AG04449 (cell line): ENCODE results near the gene NPHP1.

ENCODE experiments used
- CTCF ChIA-PET: fragments of 350-600 bp; formaldehyde crosslinking; extraction: SDS; loops from one replicate; lab custom pipeline; 2021; ENCODE audit warnings: antibody characterized with exemption; lab: Yijun Ruan, JAX
- POLR2A ChIA-PET: fragments of 400-600, 350-600 bp; formaldehyde crosslinking; extraction: SDS; loops from one replicate; lab custom pipeline; 2020; ENCODE audit warnings: antibody characterized with exemption, inconsistent platforms; lab: Yijun Ruan, JAX
- DNase-seq: peaks from one replicate; pipeline ENCODE4 v3.0.0-alpha.2; 2010; ENCODE audit warnings: low read depth, low spot score
- H3K4me3 ChIP-seq: 2 replicates; pipeline ENCODE4 v1.5.1; 2011; ENCODE audit warnings: low read depth, mild to moderate bottlenecking, control low read depth, low read length
- TF ChIP-seq, protein P1 (sequence below): IDR thresholded peaks from one replicate; pipeline ENCODE4 v1.5.1; 2011; ENCODE audit warnings: mild to moderate bottlenecking, moderate library complexity, low read length, control low read depth, inconsistent platforms; ENCODE audit not compliant: insufficient read depth; ENCODE audit errors: missing control alignments

NPHP1 gene

DNA sequence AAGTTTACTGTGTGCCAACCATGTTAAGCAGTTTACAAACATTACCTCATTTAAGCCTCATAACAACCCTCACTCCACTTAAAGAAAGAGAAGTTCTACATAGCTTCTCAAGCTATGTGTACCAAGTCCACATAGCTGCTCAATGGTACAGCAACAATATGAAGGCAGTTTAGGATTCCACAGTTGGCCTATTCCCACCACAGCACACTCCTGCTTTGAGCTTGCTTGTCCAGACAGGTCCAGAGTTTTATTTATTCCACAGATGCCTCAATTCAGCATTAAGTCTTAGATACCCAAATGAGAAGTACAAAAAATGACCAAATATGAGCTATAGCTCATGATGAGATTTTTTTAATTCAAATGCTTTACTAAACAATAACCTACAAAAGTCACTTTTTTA is 24.8 kb downstream of the NPHP1 start:
- no peak overlapping the region for H3K4me3 ChIP-seq
- DNase-seq = no peak
- ChIA-PET CTCF (interaction anchor here (1.0 to 1.5 kb wide), 3 partner anchors 8 to 25 kb away, joined by 3 to 4 read pairs (median 4); no protein-coding TSS in a partner anchor), POLR2A (no interaction called here)
- TF ChIP-seq, protein P1, sequence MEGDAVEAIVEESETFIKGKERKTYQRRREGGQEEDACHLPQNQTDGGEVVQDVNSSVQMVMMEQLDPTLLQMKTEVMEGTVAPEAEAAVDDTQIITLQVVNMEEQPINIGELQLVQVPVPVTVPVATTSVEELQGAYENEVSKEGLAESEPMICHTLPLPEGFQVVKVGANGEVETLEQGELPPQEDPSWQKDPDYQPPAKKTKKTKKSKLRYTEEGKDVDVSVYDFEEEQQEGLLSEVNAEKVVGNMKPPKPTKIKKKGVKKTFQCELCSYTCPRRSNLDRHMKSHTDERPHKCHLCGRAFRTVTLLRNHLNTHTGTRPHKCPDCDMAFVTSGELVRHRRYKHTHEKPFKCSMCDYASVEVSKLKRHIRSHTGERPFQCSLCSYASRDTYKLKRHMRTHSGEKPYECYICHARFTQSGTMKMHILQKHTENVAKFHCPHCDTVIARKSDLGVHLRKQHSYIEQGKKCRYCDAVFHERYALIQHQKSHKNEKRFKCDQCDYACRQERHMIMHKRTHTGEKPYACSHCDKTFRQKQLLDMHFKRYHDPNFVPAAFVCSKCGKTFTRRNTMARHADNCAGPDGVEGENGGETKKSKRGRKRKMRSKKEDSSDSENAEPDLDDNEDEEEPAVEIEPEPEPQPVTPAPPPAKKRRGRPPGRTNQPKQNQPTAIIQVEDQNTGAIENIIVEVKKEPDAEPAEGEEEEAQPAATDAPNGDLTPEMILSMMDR = no peak

DNA sequence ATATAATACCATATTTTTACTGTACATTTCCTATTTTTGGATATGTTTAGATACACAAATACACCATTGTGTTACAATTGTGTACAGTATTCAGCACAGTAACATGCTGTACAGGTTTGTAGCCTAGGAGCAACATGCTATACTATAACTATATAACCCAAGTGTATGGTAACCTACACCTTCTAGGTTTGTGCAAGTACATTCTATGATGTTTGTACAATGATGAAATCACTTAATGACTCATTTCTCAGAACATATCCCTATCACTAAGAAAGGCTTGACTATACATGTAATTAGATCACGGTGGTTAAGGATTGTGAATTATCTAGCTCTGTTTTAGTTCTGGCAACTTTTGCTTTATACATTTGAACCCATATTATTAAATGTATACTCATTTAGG is 31.3 kb downstream of the NPHP1 start:
- ChIA-PET CTCF (interaction anchor here (1.8 kb wide), 1 partner anchor 16 kb away, joined by 4 read pairs; no protein-coding TSS in a partner anchor), POLR2A (no interaction called here)
- TF ChIP-seq, protein P1 = no peak
- DNase-seq = no peak
- no peak overlapping the region for H3K4me3 ChIP-seq

DNA sequence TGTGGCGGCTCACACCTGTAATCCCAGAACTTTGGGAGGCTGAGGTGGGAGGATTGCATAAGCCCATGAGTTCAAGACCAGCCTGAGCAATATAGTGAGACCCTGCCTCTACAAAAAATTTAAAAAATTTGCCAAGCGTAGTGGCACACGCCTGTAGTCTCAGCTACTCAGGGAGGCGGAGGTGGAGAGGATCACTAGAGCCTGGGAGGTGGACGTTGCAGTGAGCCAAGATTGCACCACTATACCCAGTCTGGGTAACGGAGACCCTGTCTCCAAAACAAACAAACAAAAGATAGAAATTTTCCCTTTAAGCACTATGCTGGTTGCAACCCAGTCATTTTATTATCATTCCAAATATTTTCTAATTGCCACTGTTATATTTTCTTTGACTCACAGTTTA is 32.3 kb downstream of the NPHP1 start:
- ChIA-PET POLR2A (no interaction called here), CTCF (interaction anchor here (5.0 kb wide), 1 partner anchor 14 kb away, joined by 30 read pairs; no protein-coding TSS in a partner anchor)
- no peak overlapping the region for H3K4me3 ChIP-seq
- DNase-seq = no peak
- TF ChIP-seq, protein P1 = no peak

DNA sequence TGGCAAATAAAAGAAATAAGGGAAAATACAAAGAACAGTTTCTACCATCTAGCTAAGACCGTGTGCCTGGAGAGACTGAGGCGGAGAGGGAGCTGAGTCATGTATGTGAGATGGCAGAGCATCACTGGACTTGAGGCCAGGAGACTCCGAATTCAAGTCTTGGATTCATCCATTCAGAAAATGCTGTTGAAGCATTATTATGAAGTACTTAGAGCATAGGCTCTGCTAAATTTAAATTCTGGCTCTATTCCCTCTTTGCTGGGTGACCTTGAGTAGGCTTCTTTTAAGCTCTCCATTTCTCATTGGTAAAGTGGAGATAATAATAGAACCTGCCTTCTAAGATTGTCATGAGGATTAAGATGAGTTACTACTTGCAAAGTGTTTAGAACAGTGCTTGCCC is 34.7 kb downstream of the NPHP1 start:
- ChIA-PET CTCF (interaction anchor here (1.3 to 5.0 kb wide), 2 partner anchors 8 to 12 kb away, joined by 4 to 30 read pairs; no protein-coding TSS in a partner anchor), POLR2A (no interaction called here)
- TF ChIP-seq, protein P1 = no peak
- H3K4me3 ChIP-seq = no peak overlapping the region
- no peak for DNase-seq

DNA sequence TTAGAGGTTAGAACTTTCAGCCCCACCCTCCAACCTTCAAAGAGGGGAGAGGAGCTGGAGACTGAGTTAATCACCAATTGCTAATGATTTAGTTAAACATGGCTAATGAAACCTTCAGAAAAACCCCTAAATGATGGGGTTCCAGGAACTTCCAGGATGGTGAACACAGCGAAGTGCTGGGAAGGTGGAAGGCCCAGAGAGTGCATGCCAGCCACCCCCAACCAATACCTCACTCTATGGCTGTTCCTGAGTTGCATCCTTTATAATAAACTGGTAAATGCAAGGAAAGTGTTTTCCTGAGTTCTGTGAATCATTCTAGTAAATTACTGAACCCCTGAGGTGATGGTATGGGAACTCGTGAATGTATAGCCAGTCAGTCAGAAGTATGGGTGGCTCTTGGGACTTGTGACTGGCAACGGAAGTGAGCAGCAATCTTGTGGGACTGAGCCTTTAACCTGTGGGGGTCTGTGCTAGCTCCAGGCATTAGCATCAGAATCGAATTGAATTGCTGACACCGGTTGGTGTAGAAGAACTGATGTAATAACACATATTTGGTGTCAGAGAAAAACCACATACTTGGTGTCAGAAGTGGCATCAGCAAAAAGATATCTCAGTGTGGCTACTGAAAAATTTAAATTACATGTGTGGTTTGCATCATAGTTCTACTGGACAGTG is 37.4 kb downstream of the NPHP1 start:
- H3K4me3 ChIP-seq = no peak overlapping the region
- no peak for DNase-seq
- ChIA-PET POLR2A (no interaction called here), CTCF (interaction anchor here (0.8 to 2.6 kb wide), 3 partner anchors 10 to 19 kb away, joined by 3 to 23 read pairs (median 3); no protein-coding TSS in a partner anchor)
- TF ChIP-seq, protein P1 = no peak

DNA sequence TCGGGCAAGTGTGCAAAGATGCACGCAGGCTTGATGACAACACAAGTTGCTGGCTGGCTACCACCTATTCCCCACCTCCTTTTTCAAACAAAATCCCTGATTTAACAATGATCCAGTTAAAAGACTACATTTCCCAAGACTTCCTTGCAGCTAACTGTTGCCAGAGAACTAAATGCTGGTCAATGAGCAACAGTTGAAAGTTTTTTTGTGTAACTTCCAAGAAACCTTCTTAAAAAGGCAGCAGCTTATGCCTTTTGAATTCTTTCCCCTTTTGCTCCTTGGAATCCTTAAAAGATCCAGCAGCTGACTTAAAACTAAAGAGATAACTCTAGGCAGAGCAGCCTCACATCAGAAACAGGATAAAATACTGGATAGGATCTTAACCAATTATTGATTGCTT is 38.5 kb downstream of the NPHP1 start:
- ChIA-PET CTCF (interaction anchor here (2.6 kb wide), 1 partner anchor 9 kb away, joined by 23 read pairs; no protein-coding TSS in a partner anchor), POLR2A (no interaction called here)
- TF ChIP-seq, protein P1 = no peak
- H3K4me3 ChIP-seq = no peak overlapping the region
- DNase-seq = no peak
